ENCODE measurements around the gene ARFGEF2.

The ARFGEF2 gene

DNA sequence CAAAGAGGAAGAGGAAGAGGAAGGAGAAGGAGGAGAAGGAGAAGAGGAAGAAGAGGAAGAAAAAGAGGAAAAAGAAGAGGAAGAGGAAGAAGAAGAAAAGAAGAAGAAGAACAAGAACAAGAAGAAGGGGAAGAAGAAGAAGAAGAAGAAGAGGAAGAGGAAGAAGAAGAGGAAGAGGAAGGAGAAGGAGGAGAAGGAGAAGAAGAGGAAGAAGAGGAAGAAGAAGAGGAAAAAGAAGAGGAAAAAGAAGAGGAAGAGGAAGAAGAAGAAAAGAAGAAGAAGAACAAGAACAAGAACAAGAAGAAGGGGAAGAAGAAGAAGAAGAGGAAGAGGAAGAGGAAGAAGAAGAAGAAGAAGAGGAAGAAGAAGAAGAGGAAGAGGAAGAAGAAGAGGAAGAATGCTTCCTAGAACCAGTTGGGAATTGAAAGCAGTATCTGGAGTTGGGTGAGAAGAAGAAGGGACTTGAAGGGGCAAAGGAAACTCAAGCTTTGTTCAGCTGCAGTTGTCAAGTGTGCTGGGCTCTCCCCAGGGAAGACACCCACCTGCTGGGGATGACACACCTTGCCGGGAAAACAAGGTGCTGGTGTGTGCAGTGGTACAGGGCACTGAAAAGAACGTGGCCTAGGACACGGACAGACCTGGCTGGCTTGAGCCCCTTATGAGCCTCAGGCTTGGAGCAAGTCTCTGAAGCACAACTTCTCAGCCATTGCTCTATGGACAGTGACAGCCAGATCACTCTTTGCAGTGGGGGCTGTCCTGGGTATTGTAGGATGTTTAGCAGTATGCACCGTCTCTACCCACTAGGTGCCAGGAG is 30.1 kb upstream of the ARFGEF2 start:
- no peak for DNase-seq
- no peak for TF ChIP-seq POLR2A (IDR thresholded peaks at IDR 0.05; ENCODE audit: low read length)
- TF ChIP-seq GATA1 (IDR thresholded peaks at IDR 0.05; ENCODE audit: low read depth, low read length): no peak

GRCh38 chr20:48892049-48892470 is 29.5 kb upstream of the ARFGEF2 start:
- DNase-seq: no peak
- no peak for TF ChIP-seq GATA1 (IDR thresholded peaks at IDR 0.05; ENCODE audit: low read depth, low read length)
- TF ChIP-seq POLR2A (IDR thresholded peaks at IDR 0.05; ENCODE audit: low read length): no peak

- no peak for TF ChIP-seq POLR2A (IDR thresholded peaks at IDR 0.05; ENCODE audit: low read length)
- DNase-seq: no peak
Observed at GRCh38 chr20:48892891-48893290, 28.6 kb upstream of the ARFGEF2 start.

GRCh38 chr20:48893374-48893773 is 28.1 kb upstream of the ARFGEF2 start:
- no peak for TF ChIP-seq POLR2A (IDR thresholded peaks at IDR 0.05; ENCODE audit: low read length)
- no peak for TF ChIP-seq GATA1 (IDR thresholded peaks at IDR 0.05; ENCODE audit: low read depth, low read length)
- DNase-seq: no peak

DNA sequence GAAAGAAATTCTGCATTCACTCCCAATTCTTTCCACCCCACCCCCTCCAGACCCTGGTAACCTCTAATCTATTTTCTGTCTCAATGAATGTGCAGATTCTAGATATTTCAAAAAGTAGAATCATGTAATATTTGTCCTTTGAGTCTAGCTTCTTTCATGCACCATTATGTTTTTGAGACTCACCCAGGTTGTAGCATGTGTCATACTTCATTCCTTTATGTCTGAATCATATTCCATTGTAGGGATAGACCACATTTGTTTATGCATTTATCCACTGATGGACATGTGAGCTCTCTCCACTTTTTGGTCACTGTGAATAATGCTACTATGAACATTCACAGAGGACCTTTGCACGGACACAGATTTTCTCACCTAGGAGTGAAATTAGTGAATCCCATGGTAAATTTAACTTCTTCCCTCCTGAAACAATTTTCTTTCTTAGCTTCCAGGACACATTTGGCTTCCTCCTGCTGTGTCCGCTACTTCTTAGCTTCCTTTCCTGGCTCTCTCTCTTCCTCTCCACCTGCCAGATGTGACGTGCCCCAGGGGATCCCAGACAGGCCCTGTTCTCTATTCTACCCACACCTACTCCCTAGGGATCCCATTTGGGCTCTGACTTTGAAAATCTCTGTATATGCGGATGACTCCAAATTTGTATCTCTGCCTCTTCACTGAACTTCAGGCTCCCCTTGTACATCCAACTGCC is 24.1 kb upstream of the ARFGEF2 start:
- TF ChIP-seq POLR2A (IDR thresholded peaks at IDR 0.05; ENCODE audit: low read length) (no peak), GATA1 (IDR thresholded peaks at IDR 0.05; ENCODE audit: low read depth, low read length) (no peak)
- DNase-seq: no peak

DNA sequence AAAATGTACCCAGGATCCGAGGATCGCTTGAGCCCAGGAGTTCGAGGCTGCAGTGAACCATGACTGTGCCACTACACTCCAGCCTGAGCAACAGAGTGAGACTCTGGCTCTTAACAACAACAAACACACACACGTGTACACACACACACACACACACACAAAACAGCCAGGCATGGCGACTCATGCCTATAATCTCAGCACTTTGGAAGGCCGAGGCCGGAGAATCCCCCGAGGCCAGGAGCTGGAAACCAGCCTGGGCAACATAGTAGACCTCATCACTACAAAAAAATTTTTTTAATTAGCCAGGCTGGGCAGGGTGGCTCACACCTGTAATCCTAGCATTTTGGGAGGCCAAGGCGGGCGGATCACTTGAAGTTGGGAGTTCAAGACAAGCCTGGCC is 23.3 kb upstream of the ARFGEF2 start:
- TF ChIP-seq POLR2A (IDR thresholded peaks at IDR 0.05; ENCODE audit: low read length) (no peak), GATA1 (IDR thresholded peaks at IDR 0.05; ENCODE audit: low read depth, low read length) (no peak)
- no peak for DNase-seq

- DNase-seq: no peak
- no peak for TF ChIP-seq GATA1 (IDR thresholded peaks at IDR 0.05; ENCODE audit: low read depth, low read length)
- no peak for TF ChIP-seq POLR2A (IDR thresholded peaks at IDR 0.05; ENCODE audit: low read length)
Observed at GRCh38 chr20:48898896-48899530, 22.5 kb upstream of the ARFGEF2 start.

DNA sequence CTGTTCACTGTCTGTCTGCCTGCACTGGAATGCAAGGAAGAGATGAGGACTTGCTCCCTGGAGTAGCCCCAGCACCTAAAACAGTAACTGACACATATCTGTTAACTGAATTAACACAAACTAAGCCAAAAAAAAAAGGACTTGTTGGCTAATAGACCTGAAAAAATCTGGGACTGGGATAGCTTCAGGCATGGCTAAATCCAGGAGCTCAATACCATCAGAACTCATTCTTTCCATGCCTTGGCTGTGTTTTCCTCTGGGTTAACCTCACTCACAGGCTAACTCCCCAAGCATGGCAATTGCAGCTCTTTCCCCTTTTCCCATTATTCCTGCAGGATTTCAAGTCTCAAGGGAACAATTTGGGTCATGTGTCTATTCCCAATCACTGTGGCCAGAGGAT is 21.6 kb upstream of the ARFGEF2 start:
- no peak for TF ChIP-seq POLR2A (IDR thresholded peaks at IDR 0.05; ENCODE audit: low read length)
- no peak for TF ChIP-seq GATA1 (IDR thresholded peaks at IDR 0.05; ENCODE audit: low read depth, low read length)

DNA sequence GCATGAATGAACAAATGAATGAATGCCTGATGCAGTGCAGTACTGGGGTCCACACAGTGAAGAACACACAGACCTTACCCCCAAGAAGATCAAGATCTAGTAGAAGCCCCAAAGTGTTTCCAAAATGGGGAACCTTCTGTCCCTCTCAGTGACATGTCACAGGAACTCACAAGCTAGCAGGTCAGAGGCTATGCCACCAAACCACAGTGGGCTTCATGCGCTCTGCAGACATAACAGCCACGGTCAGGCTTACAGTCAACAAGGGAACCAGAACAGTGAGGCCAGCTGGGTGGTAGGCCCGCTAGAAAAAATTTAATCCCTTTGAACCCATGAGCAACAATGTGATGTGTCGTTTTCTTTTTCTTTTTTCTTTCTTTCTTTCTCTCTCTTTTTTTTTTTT is 20.2 kb upstream of the ARFGEF2 start:
- no peak for DNase-seq

More for the DNA sequence above, 21.6 kb upstream of the ARFGEF2 start:
- DNase-seq: no peak

GRCh38 chr20:48903705-48904104 is 17.8 kb upstream of the ARFGEF2 start:
- no peak for TF ChIP-seq GATA1 (IDR thresholded peaks at IDR 0.05; ENCODE audit: low read depth, low read length)
- TF ChIP-seq POLR2A (IDR thresholded peaks at IDR 0.05; ENCODE audit: low read length): no peak
- DNase-seq: no peak

More for the DNA sequence above, 20.2 kb upstream of the ARFGEF2 start:
- TF ChIP-seq GATA1 (IDR thresholded peaks at IDR 0.05; ENCODE audit: low read depth, low read length) (no peak), POLR2A (IDR thresholded peaks at IDR 0.05; ENCODE audit: low read length) (no peak)

- no peak for TF ChIP-seq GATA1 (IDR thresholded peaks at IDR 0.05; ENCODE audit: low read depth, low read length)
- no peak for TF ChIP-seq POLR2A (IDR thresholded peaks at IDR 0.05; ENCODE audit: low read length)
- peak; percentile 61 to 77 for DNase-seq
Observed at GRCh38 chr20:48904566-48905296, 16.8 kb upstream of the ARFGEF2 start.

DNA sequence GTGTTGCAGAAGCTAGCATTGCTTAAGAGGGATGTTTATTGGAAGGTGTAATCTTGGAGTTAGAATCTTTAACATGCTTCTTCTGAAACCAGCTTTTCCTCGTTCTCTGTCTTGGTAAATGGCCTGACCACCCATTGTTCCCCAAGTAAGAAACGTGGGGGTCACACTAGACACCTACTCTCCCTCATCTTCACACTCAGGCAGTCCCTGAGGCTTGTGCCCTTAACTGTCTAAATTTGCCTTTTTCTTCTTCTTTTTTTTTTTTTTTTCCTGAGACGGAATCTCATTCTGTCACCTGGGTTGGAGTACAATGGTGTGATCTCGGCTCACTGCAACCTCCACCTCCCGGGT is 16.2 kb upstream of the ARFGEF2 start:
- no peak for TF ChIP-seq GATA1 (IDR thresholded peaks at IDR 0.05; ENCODE audit: low read depth, low read length)
- TF ChIP-seq POLR2A (IDR thresholded peaks at IDR 0.05; ENCODE audit: low read length): no peak

GRCh38 chr20:48906221-48906877 is 15.2 kb upstream of the ARFGEF2 start:
- no peak for DNase-seq
- TF ChIP-seq GATA1 (IDR thresholded peaks at IDR 0.05; ENCODE audit: low read depth, low read length) (no peak), POLR2A (IDR thresholded peaks at IDR 0.05; ENCODE audit: low read length) (no peak)

More for the DNA sequence above, 16.2 kb upstream of the ARFGEF2 start:
- DNase-seq: no peak

All from erythroblast (primary cell).